Activated T-helper 2 cell treated with anti-CD3 and anti-CD28 coated beads, Interferon-gamma antibody, Interleukin-2, Interleukin-4, amounts not matched to agents 10 μg/mL and 5 μg/mL and 100 μg/mL, durations not matched to agents 14 hours and 24 hours and 36 hours (primary cell): Measurements from ENCODE around the gene DDX20. TPM values are rescaled to one million over a fixed set of nuclear protein-coding genes. Genes with fewer than 3 reads are reported as not detected.

ENCODE experiments used
- DNase-seq: peaks from one replicate; pipeline ENCODE4 v3.0.0; 2021; ENCODE audit warnings: low spot score
- H3K27ac Mint-ChIP-seq: one replicate; pipeline ENCODE4 v1.8.0; 2021; ENCODE audit warnings: mixed read lengths
- H3K27me3 Mint-ChIP-seq: one replicate; pipeline ENCODE4 v1.8.0; 2021; ENCODE audit warnings: low read depth, mixed read lengths
- H3K36me3 Mint-ChIP-seq: one replicate; pipeline ENCODE4 v1.8.0; 2021; ENCODE audit warnings: low read depth, mixed read lengths
- H3K4me1 Mint-ChIP-seq: one replicate; pipeline ENCODE4 v1.8.0; 2021; ENCODE audit warnings: low read depth, mixed read lengths
- H3K4me3 Mint-ChIP-seq: one replicate; pipeline ENCODE4 v1.8.0; 2021; ENCODE audit warnings: low read depth, mild to moderate bottlenecking, moderate library complexity, mixed read lengths
- H3K9me3 Mint-ChIP-seq: one replicate; pipeline ENCODE4 v1.8.0; 2021; ENCODE audit warnings: mixed read lengths
- intact Hi-C: fragments of 100-400 bp; cut with micrococcal nuclease; formaldehyde crosslinking; loops from one replicate; pipeline ENCODE4 v1.15.1; 2023
- total RNA-seq: library from RNA; stranded (reverse); gene quantifications from 2 replicates; pipeline ENCODE4 v1.2.3, GENCODE V29; 2022

DDX20 gene
- total RNA-seq, 1 donor from 2014 or later = 18.6 TPM

DNA sequence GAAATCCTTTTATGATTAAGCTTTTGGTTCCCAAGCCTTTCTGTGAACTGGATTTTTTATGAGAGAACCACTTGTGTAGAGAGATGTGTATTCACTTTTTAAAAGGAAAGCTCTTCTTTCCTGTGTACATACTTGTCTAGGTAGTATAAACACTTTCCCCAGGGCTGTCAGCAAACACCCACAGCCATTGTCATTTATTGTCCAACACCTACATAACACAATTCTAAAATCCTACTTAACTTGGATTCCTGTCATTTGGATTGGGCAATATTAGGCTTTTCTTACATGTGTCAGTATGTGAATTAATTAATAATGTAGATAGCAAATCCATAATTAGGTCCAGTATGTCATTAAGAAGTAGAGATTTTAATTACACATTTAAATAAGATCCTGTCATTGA, 12.3 kb downstream of the DDX20 start:
- intact Hi-C loops = no loop called here
- peaks cover 49% of the 10 kb centered on the region for H3K36me3 Mint-ChIP-seq
- no peaks in the 10 kb centered on the region for H3K27me3 Mint-ChIP-seq

GRCh38 chr1:111768625-111769024, 12.9 kb downstream of the DDX20 start:
- Mint-ChIP-seq H3K4me1 (peaks cover 2% of the 10 kb centered on the region), H3K27me3 (no peaks in the 10 kb centered on the region), H3K36me3 (peaks cover 46% of the 10 kb centered on the region), H3K27ac (no peak overlapping the region), H3K9me3 (no peaks in the 10 kb centered on the region), H3K4me3 (no peak overlapping the region)
- DNase-seq = no peak
- intact Hi-C loops = loop anchor here (1.0 kb wide), 1 partner anchor 53 kb away; no protein-coding TSS in a partner anchor

More for the DNA sequence above, 12.3 kb downstream of the DDX20 start:
- Mint-ChIP-seq H3K9me3 (no peaks in the 10 kb centered on the region), H3K27ac (no peak overlapping the region), H3K4me3 (no peak overlapping the region), H3K4me1 (peaks cover 2% of the 10 kb centered on the region)
- no peak for DNase-seq

DNA sequence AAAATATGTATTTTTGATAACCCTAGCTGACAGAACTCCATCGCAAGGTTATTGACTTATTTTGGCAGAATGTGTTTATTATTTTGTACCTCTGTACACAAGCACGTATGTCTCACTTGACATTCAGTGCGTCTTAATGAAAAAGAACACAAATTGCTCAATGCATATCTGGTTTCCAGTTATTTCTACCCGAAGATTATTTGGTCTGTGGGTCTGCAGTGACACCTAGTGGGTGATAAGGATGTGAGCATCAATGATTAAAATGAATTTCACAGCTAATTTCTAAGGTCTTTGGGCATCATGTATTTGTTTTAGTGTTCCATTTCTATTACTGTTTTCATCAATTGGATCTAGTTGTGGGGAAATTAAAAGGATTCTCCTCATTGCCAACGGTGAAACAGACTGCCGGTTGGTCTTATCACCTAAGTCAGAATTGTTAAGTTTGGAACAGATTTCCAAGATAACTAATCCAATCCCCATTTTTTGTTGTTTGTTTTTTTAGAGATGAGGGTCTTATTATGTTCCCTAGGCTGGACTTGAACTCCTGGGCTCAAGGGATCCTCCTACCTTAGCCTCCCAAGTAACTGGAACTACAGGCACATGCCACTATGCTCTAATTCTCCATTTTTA, 13.9 kb downstream of the DDX20 start:
- no peak for DNase-seq
- no peaks in the 10 kb centered on the region for H3K9me3 Mint-ChIP-seq
- intact Hi-C loops = loop anchor here (1.0 kb wide), 1 partner anchor 54 kb away; no protein-coding TSS in a partner anchor
- no peak overlapping the region for H3K27ac Mint-ChIP-seq
- H3K4me1 Mint-ChIP-seq = peaks cover 2% of the 10 kb centered on the region
- H3K27me3 Mint-ChIP-seq = no peaks in the 10 kb centered on the region
- H3K4me3 Mint-ChIP-seq = no peak overlapping the region
- H3K36me3 Mint-ChIP-seq = peaks cover 39% of the 10 kb centered on the region

DNA sequence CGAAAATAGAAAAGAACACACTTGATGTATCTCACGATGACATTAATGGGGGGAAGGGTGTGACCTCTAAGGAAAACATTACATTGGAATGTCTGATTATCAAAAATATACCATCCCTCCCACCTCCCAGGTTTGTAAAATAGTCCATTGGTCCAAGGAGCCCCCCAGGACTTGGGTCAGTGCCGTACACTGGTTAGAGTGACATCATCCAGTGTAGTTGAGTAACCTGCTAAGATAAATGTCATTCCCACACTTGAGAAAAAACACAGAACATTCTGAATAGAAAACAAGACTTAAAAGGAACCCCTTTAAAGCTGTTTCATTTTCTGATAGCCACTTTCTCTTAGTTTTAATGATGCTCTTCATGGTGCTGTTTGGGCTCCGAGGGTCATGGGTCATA, 15.2 kb downstream of the DDX20 start:
- Mint-ChIP-seq H3K4me1 (peaks cover 2% of the 10 kb centered on the region), H3K27me3 (no peaks in the 10 kb centered on the region), H3K9me3 (no peaks in the 10 kb centered on the region), H3K27ac (no peak overlapping the region), H3K4me3 (no peak overlapping the region), H3K36me3 (peaks cover 28% of the 10 kb centered on the region)
- intact Hi-C loops = no loop called here
- no peak for DNase-seq

GRCh38 chr1:111775966-111776365, 20.3 kb downstream of the DDX20 start:
- H3K4me3 Mint-ChIP-seq = no peak overlapping the region
- peaks cover 8% of the 10 kb centered on the region for H3K27me3 Mint-ChIP-seq
- H3K4me1 Mint-ChIP-seq = no peaks in the 10 kb centered on the region
- H3K36me3 Mint-ChIP-seq = no peaks in the 10 kb centered on the region
- intact Hi-C loops = no loop called here
- DNase-seq = no peak
- H3K9me3 Mint-ChIP-seq = no peaks in the 10 kb centered on the region
- H3K27ac Mint-ChIP-seq = no peak overlapping the region

DNA sequence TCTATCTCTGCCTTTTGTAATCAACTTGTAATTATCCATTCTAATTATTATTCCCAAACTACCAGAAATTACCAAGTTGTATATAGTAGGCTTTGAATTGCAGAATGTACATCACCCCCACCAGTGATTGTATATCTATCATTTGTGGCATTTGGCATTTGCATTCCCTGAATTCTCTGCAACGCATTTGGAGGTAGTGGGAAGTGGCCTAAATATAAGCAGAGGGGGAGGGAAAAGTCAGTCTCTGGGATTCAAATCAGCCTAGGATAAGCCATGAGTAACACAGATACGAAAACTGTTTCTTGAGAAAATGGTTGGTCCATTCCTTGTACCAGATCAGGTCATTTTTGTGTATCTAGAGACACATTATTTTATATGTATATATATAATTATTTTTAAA, 20.7 kb downstream of the DDX20 start:
- H3K4me1 Mint-ChIP-seq = no peaks in the 10 kb centered on the region
- no peak overlapping the region for H3K4me3 Mint-ChIP-seq
- intact Hi-C loops = no loop called here
- H3K27me3 Mint-ChIP-seq = peaks cover 8% of the 10 kb centered on the region
- no peak for DNase-seq
- H3K27ac Mint-ChIP-seq = no peak overlapping the region
- H3K9me3 Mint-ChIP-seq = no peaks in the 10 kb centered on the region
- H3K36me3 Mint-ChIP-seq = no peaks in the 10 kb centered on the region

- Mint-ChIP-seq H3K27ac (no peak overlapping the region), H3K9me3 (no peaks in the 10 kb centered on the region), H3K36me3 (no peaks in the 10 kb centered on the region), H3K4me3 (no peak overlapping the region), H3K4me1 (no peaks in the 10 kb centered on the region), H3K27me3 (peaks cover 8% of the 10 kb centered on the region)
- DNase-seq = no peak
- intact Hi-C loops = no loop called here
Measured at GRCh38 chr1:111776861-111777260, 21.2 kb downstream of the DDX20 start.

- intact Hi-C loops = no loop called here
- H3K9me3 Mint-ChIP-seq = no peaks in the 10 kb centered on the region
- H3K36me3 Mint-ChIP-seq = no peaks in the 10 kb centered on the region
- H3K4me1 Mint-ChIP-seq = no peaks in the 10 kb centered on the region
- H3K27ac Mint-ChIP-seq = no peak overlapping the region
- no peak for DNase-seq
- no peak overlapping the region for H3K4me3 Mint-ChIP-seq
- H3K27me3 Mint-ChIP-seq = peaks cover 8% of the 10 kb centered on the region
Measured at GRCh38 chr1:111777301-111777700, 21.6 kb downstream of the DDX20 start.

DNA sequence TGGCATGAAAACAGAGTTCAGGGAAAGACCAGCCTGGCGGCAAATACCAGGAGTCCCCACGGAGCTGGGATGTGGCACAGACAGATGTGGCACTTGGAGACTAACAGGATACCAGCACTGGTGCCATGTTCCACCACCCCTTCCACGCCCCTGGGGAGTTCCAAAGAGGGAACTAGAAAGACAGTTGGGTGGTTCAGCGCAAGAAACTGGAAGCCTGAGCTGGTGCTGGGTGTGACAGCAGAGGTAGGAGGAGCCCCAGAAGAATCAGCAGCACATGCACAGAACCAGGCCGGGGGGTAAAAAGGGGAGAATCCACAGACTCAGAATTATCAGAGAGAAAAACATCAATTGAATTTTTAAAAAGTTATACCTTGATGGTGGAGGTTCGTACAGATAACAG, 22.4 kb downstream of the DDX20 start:
- Mint-ChIP-seq H3K36me3 (no peaks in the 10 kb centered on the region), H3K4me1 (no peaks in the 10 kb centered on the region)
- intact Hi-C loops = no loop called here

DNA sequence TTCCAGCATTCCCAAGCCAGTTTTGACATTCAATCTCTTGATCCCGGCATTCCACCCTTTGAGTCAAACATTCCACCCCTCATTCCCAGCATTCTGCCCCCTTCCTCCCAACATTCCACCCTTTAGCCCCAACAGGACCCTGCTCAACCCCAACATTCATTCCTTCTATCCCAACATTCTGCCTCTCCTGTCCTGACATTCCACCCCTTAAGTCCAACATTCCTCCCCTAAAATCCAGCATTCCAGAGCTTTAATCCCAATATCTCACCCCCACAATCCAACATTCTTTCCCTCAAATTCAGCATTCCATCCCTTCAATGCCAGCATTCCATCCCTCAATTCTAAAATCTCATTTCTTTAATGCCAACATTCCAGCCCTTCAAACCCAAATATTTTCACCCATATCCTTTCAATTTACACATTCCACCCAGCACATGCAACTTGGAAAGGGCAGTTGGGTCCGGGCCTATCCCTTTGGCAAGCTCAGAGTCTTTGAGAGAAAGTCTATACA, 22.9 kb downstream of the DDX20 start:
- H3K4me1 Mint-ChIP-seq = no peaks in the 10 kb centered on the region
- no peaks in the 10 kb centered on the region for H3K9me3 Mint-ChIP-seq
- H3K27me3 Mint-ChIP-seq = peaks cover 14% of the 10 kb centered on the region
- no peaks in the 10 kb centered on the region for H3K36me3 Mint-ChIP-seq
- no peak for DNase-seq
- intact Hi-C loops = no loop called here
- H3K27ac Mint-ChIP-seq = no peak overlapping the region
- no peak overlapping the region for H3K4me3 Mint-ChIP-seq

More for the DNA sequence above, 22.4 kb downstream of the DDX20 start:
- H3K27ac Mint-ChIP-seq = no peak overlapping the region
- H3K9me3 Mint-ChIP-seq = no peaks in the 10 kb centered on the region
- DNase-seq = no peak
- no peak overlapping the region for H3K4me3 Mint-ChIP-seq
- peaks cover 13% of the 10 kb centered on the region for H3K27me3 Mint-ChIP-seq

DNA sequence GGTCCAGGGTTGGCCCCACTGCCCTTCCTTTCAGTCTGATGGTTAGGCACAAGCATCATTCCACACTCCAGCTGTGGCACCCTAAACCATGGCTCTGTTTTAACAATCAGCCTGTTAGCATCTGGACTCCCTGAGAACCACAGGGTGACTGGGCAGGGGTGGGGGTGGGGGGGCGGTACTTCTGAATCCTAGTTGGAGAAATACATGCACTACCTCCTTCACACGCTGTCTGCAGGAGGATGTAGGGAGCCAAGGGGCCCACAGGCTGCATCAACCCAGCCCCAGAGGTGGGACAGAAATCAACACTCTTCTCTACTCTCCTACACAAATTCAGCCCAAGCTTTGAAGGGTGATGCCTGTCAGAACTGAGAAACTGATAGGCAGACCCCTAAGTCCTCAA, 23.8 kb downstream of the DDX20 start:
- Mint-ChIP-seq H3K4me3 (no peak overlapping the region), H3K27me3 (peaks cover 15% of the 10 kb centered on the region), H3K27ac (no peak overlapping the region), H3K36me3 (no peaks in the 10 kb centered on the region), H3K4me1 (no peaks in the 10 kb centered on the region), H3K9me3 (no peaks in the 10 kb centered on the region)
- intact Hi-C loops = no loop called here
- DNase-seq = no peak

- Mint-ChIP-seq H3K27me3 (peaks cover 25% of the 10 kb centered on the region), H3K9me3 (no peaks in the 10 kb centered on the region), H3K27ac (no peak overlapping the region), H3K36me3 (no peaks in the 10 kb centered on the region), H3K4me1 (no peaks in the 10 kb centered on the region), H3K4me3 (no peak overlapping the region)
- intact Hi-C loops = no loop called here
- no peak for DNase-seq
Measured at GRCh38 chr1:111784273-111784901, 28.7 kb downstream of the DDX20 start.

- H3K27me3 Mint-ChIP-seq = peaks cover 30% of the 10 kb centered on the region
- no peak overlapping the region for H3K4me3 Mint-ChIP-seq
- DNase-seq = no peak
- no peaks in the 10 kb centered on the region for H3K36me3 Mint-ChIP-seq
- no peaks in the 10 kb centered on the region for H3K9me3 Mint-ChIP-seq
- intact Hi-C loops = no loop called here
- no peak overlapping the region for H3K27ac Mint-ChIP-seq
- H3K4me1 Mint-ChIP-seq = no peaks in the 10 kb centered on the region
Measured at GRCh38 chr1:111786669-111787207, 31.0 kb downstream of the DDX20 start.
